ENCODE data around the gene BPIFB1. TPM values are rescaled to one million over a fixed set of nuclear protein-coding genes. Genes with fewer than 3 reads are reported as not detected.

Gene BPIFB1
- total and polyA plus RNA-seq, 2 experiments from 2014 or later = not detected

- 12 to 17% methylated on average over 23 to 24 of the region's 24 CpGs for WGBS, 2 experiments (ENCODE audit: low coverage in 1 of 2, low lambda C conversion rate in 2 of 2, missing lambda C conversion rate in 2 of 2)
- in situ Hi-C loops (cut with MboI) = no loop called here
These were observed 16.1 kb downstream of the BPIFB1 start for GRCh38 chr20:33299111-33299603.

GRCh38 chr20:33301192-33301930 is 18.3 kb downstream of the BPIFB1 start:
- in situ Hi-C loops (cut with MboI) = no loop called here
- peaks cover 6% of the 10 kb centered on the region; the same call in 1 of the 2 replicates for H3K4me1 ChIP-seq (ENCODE audit: insufficient read depth)
- TF ChIP-seq EZH2phosphoT487 (IDR thresholded peaks at IDR 0.05; ENCODE audit: insufficient read depth, low read depth) (no peak), EZH2 (IDR thresholded peaks at IDR 0.05; ENCODE audit: insufficient read depth, poor library complexity, severe bottlenecking) (no peak)
- H3K36me3 ChIP-seq (ENCODE audit: low read depth) = no peaks in the 10 kb centered on the region
- H3K9ac ChIP-seq = no peak overlapping the region
- no peaks in the 10 kb centered on the region for H3K9me3 ChIP-seq (ENCODE audit: low read depth)
- H3K9me2 ChIP-seq (ENCODE audit: insufficient read depth) = no peaks in the 10 kb centered on the region
- H3K27ac ChIP-seq = peak overlapping the region; percentile 42
- peak overlapping the region; percentile 36 for H3K4me2 ChIP-seq (ENCODE audit: unreplicated experiment)
- H2AFZ ChIP-seq = peak overlapping the region; percentile 38
- H3K4me3 ChIP-seq = no peak overlapping the region
- 46 to 54% methylated on average over 11 of the region's 11 CpGs for WGBS, 2 experiments (ENCODE audit: low coverage in 1 of 2, low lambda C conversion rate in 2 of 2, missing lambda C conversion rate in 2 of 2)
- H3K79me2 ChIP-seq (ENCODE audit: insufficient read depth) = no peaks in the 10 kb centered on the region
- no peaks in the 10 kb centered on the region for H3K27me3 ChIP-seq (replicated peaks; ENCODE audit: insufficient read depth)
- DNase-seq = peak; percentile 78
- no peaks in the 10 kb centered on the region for H4K20me1 ChIP-seq (ENCODE audit: insufficient read depth)
- H3F3A ChIP-seq (ENCODE audit: insufficient read depth) = peaks cover 20% of the 10 kb centered on the region; the same call in 1 of the 2 replicates

More at GRCh38 chr20:33299111-33299603, 16.1 kb downstream of the BPIFB1 start:
- peaks cover 6% of the 10 kb centered on the region for H3K27me3 ChIP-seq (replicated peaks; ENCODE audit: insufficient read depth)
- H2AFZ ChIP-seq = peak overlapping the region; percentile 39
- H3K4me2 ChIP-seq (ENCODE audit: unreplicated experiment) = peak overlapping the region; percentile 62
- no peak overlapping the region for H3K9ac ChIP-seq
- H3K27ac ChIP-seq = no peak overlapping the region
- no peaks in the 10 kb centered on the region for H3K36me3 ChIP-seq (ENCODE audit: low read depth)
- no peaks in the 10 kb centered on the region for H3K9me2 ChIP-seq (ENCODE audit: insufficient read depth)
- H3K79me2 ChIP-seq (ENCODE audit: insufficient read depth) = no peaks in the 10 kb centered on the region
- peak overlapping the region; percentile 33; the same call in 1 of the 2 replicates for H3K4me3 ChIP-seq
- H3K9me3 ChIP-seq (ENCODE audit: low read depth) = no peaks in the 10 kb centered on the region
- H3F3A ChIP-seq (ENCODE audit: insufficient read depth) = peaks cover 22% of the 10 kb centered on the region; the same call in 1 of the 2 replicates
- peaks cover 6% of the 10 kb centered on the region; the same call in 1 of the 2 replicates for H3K4me1 ChIP-seq (ENCODE audit: insufficient read depth)
- DNase-seq = peak; percentile 63
- H4K20me1 ChIP-seq (ENCODE audit: insufficient read depth) = no peaks in the 10 kb centered on the region
- no peak for TF ChIP-seq EZH2 (IDR thresholded peaks at IDR 0.05; ENCODE audit: insufficient read depth, poor library complexity, severe bottlenecking)
- TF ChIP-seq EZH2phosphoT487 (IDR thresholded peaks at IDR 0.05; ENCODE audit: insufficient read depth, low read depth) = no peak

GRCh38 chr20:33303595-33303994 is 20.6 kb downstream of the BPIFB1 start:
- no peaks in the 10 kb centered on the region for H3K9me2 ChIP-seq (ENCODE audit: insufficient read depth)
- H3K9me3 ChIP-seq (ENCODE audit: low read depth) = no peaks in the 10 kb centered on the region
- peaks cover 6% of the 10 kb centered on the region; the same call in 1 of the 2 replicates for H3K4me1 ChIP-seq (ENCODE audit: insufficient read depth)
- no peaks in the 10 kb centered on the region for H3K79me2 ChIP-seq (ENCODE audit: insufficient read depth)
- WGBS, 2 experiments (ENCODE audit: low coverage in 1 of 2, low lambda C conversion rate in 2 of 2, missing lambda C conversion rate in 2 of 2) = 84% methylated on average over 6 of the region's 6 CpGs
- H3K36me3 ChIP-seq (ENCODE audit: low read depth) = no peaks in the 10 kb centered on the region
- no peak overlapping the region for H3K9ac ChIP-seq
- no peaks in the 10 kb centered on the region for H4K20me1 ChIP-seq (ENCODE audit: insufficient read depth)
- no peak overlapping the region for H3K4me2 ChIP-seq (ENCODE audit: unreplicated experiment)
- no peak overlapping the region for H3K4me3 ChIP-seq
- H3K27ac ChIP-seq = no peak overlapping the region
- no peaks in the 10 kb centered on the region for H3K27me3 ChIP-seq (replicated peaks; ENCODE audit: insufficient read depth)
- H2AFZ ChIP-seq = no peak overlapping the region
- H3F3A ChIP-seq (ENCODE audit: insufficient read depth) = peaks cover 16% of the 10 kb centered on the region; the same call in 1 of the 2 replicates
- in situ Hi-C loops (cut with MboI) = no loop called here
- TF ChIP-seq EZH2phosphoT487 (IDR thresholded peaks at IDR 0.05; ENCODE audit: insufficient read depth, low read depth) (no peak), EZH2 (IDR thresholded peaks at IDR 0.05; ENCODE audit: insufficient read depth, poor library complexity, severe bottlenecking) (no peak)
- no peak for DNase-seq

- DNase-seq = no peak
- no peaks in the 10 kb centered on the region for H3K9me2 ChIP-seq (ENCODE audit: insufficient read depth)
- H2AFZ ChIP-seq = no peak overlapping the region
- no peaks in the 10 kb centered on the region for H4K20me1 ChIP-seq (ENCODE audit: insufficient read depth)
- TF ChIP-seq EZH2phosphoT487 (IDR thresholded peaks at IDR 0.05; ENCODE audit: insufficient read depth, low read depth) (no peak), EZH2 (IDR thresholded peaks at IDR 0.05; ENCODE audit: insufficient read depth, poor library complexity, severe bottlenecking) (no peak)
- H3K4me3 ChIP-seq = no peak overlapping the region
- peaks cover 6% of the 10 kb centered on the region; the same call in 1 of the 2 replicates for H3K4me1 ChIP-seq (ENCODE audit: insufficient read depth)
- H3K4me2 ChIP-seq (ENCODE audit: unreplicated experiment) = no peak overlapping the region
- no peak overlapping the region for H3K9ac ChIP-seq
- no peaks in the 10 kb centered on the region for H3K9me3 ChIP-seq (ENCODE audit: low read depth)
- no peaks in the 10 kb centered on the region for H3K36me3 ChIP-seq (ENCODE audit: low read depth)
- H3K27ac ChIP-seq = no peak overlapping the region
- no peaks in the 10 kb centered on the region for H3K27me3 ChIP-seq (replicated peaks; ENCODE audit: insufficient read depth)
- in situ Hi-C loops (cut with MboI) = no loop called here
- peaks cover 16% of the 10 kb centered on the region; the same call in 1 of the 2 replicates for H3F3A ChIP-seq (ENCODE audit: insufficient read depth)
- 45 to 48% methylated on average over 9 to 10 of the region's 10 CpGs for WGBS, 2 experiments (ENCODE audit: low coverage in 1 of 2, low lambda C conversion rate in 2 of 2, missing lambda C conversion rate in 2 of 2)
- H3K79me2 ChIP-seq (ENCODE audit: insufficient read depth) = no peaks in the 10 kb centered on the region
These were observed 21.0 kb downstream of the BPIFB1 start for GRCh38 chr20:33304046-33304445.
